Right lobe of liver (tissue), 6 donors: Measurements from ENCODE around the gene CREB5. TPM values are rescaled to one million over a fixed set of nuclear protein-coding genes. Genes with fewer than 3 reads are reported as not detected.

Source experiments
- ATAC-seq, 4 donors: fragments of 200-7000 bp; cut with Tn5 transposase; one replicate each; pipeline ENCODE4 v1.9.1; 2020; ENCODE audit warnings: mild to moderate bottlenecking in 4 of 4, moderate library complexity in 4 of 4
- DNase-seq, 3 donors: peaks; one replicate each; pipeline ENCODE4 v3.0.0-alpha.2; 2020
- H3K27ac ChIP-seq, 3 donors: fragments of 200-600 bp; one replicate each; pipeline ENCODE4 v1.8.0; 2022
- H3K27me3 ChIP-seq, 2 donors: fragments of 200-600 bp; one replicate each; pipeline ENCODE4 v1.8.0; 2022
- H3K36me3 ChIP-seq, 4 donors: fragments of 200-600 bp; sonication (generic) in 1 of 4; one replicate each; pipeline versions ENCODE4 v1.5.1 to v1.8.0; 2017 to 2022; ENCODE audit warnings: control low read depth in 1 of 4
- H3K4me1 ChIP-seq, 4 donors: fragments of 200-600 bp; sonication (generic) in 1 of 4; one replicate each; pipeline versions ENCODE4 v1.5.1 to v1.8.0; 2017 to 2022; ENCODE audit warnings: control low read depth in 1 of 4
- H3K4me3 ChIP-seq, 3 donors: fragments of 200-600 bp; one replicate each; pipeline ENCODE4 v1.8.0; 2022
- H3K9me3 ChIP-seq, 4 donors: fragments of 200-600 bp; sonication (generic) in 1 of 4; one replicate each; pipeline versions ENCODE4 v1.5.1 to v1.8.0; 2017 to 2022; ENCODE audit warnings: control low read depth in 1 of 4
- CTCF ChIP-seq, 4 donors: fragments of 200-600 bp in 3 of 4; fragments of 450-650 bp in 1 of 4; IDR thresholded peaks; one replicate each; pipeline versions ENCODE4 v1.5.1 to v1.8.0; 2016 to 2022; ENCODE audit warnings: antibody characterized with exemption in 4 of 4, mild to moderate bottlenecking in 2 of 4
- POLR2A ChIP-seq: fragments of 450-650 bp; IDR thresholded peaks from one replicate; pipeline ENCODE4 v1.6.1; 2017; ENCODE audit warnings: antibody characterized with exemption, mild to moderate bottlenecking
- WGBS: methylation state at CpG from one replicate; pipeline ENCODE4 v1.1.6; 2018; ENCODE audit warnings: low coverage, low lambda C conversion rate; ENCODE audit not compliant: insufficient coverage; ENCODE audit errors: missing lambda C conversion rate; 5-methylcytosine and 5-hydroxymethylcytosine counted together
- intact Hi-C, 2 donors: fragments of 100-400 bp; cut with DNase I; formaldehyde crosslinking; loops; one replicate each; pipeline versions ENCODE4 v1.11.2 to v1.14.1; 2022
- total RNA-seq, 6 experiments: library from RNA; depleted of rRNA in 2 of 6; stranded (reverse); fragments of >200 nt in 2 of 6; fragmentation: NEBNext Ultra II Directional in 3 of 6; extraction: Animal tissue kit (Norgen Biotek cat#: 25700) in 3 of 6; gene quantifications; one replicate each; pipeline versions ENCODE4 v1.1.0 to v1.2.4, GENCODE V29; 2016 to 2023
- donor health status: DM: no; HTN: yes; CAD: no.
- donor health status: DM: no; HTN: no; CAD: no.
- donor health status: DM: no; HTN: no; CAD: no.
- donor health status: DM: no; HTN: yes; CAD: no.
- donor health status: DM: no; HTN: yes; CAD: no.

The CREB5 gene
- total RNA-seq, 6 experiments from 2014 or later = 0.48 to 6.3 (median 1.4) TPM

- H3K27ac ChIP-seq = no peak overlapping the region
- H3K4me1 ChIP-seq = peaks cover 0 to 15% (median 0%) of the 10 kb centered on the region in 4 donors
- TF ChIP-seq CTCF (IDR thresholded peaks at IDR 0.05) (no peak), POLR2A (no peak)
- peak overlapping the region in 1 of 3 donors; percentile 42 for H3K4me3 ChIP-seq
- H3K9me3 ChIP-seq = no peaks in the 10 kb centered on the region
- ATAC-seq (peak; percentile 36 to 51 (median 40)), DNase-seq (peak in 2 of 3 donors; percentile 39 to 57)
- H3K36me3 ChIP-seq = no peaks in the 10 kb centered on the region
- intact Hi-C loops = no loop called here
- H3K27me3 ChIP-seq = peaks cover 9 to 28% of the 10 kb centered on the region in 2 donors
- WGBS = 17% methylated on average over 19 of the region's 27 CpGs
Measured at GRCh38 chr7:28408105-28408959, 4.0 kb upstream of the CREB5 start.

DNA sequence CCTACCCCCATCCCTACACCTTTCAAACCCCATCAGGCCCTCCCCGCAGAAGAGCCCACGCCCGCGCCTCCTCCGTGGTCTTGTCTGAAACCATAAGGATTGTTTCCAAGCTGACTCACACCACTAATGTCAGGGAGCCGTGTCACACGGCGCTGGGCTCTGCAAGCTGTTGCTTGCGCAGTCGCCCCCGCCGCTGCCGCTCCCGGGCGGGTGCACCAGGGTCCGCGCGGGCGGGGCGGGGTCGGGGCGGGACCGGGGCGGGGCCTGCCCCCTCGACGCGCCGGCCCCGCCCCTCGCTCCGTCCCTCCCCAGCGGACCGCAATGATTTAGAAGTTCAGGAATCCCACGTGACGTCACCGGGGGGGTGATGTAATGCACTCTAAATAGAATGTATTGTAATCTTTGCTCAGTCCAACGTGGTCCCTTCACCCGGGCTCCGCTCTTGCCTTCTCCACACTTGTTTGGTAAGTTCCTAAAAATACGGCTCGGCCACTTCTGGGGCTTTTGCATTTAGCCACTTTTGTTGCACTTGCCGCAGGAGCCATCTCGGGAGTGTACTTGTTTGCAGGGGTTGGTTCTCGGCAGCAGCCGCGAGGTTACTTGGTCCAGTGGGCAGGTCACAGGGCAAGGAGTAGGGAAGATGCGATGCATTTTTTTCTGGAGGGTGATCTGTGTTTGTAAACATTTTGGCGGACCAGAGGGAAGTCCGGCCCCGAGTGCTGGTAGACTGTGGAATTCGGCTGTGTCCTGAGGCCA, 3.2 kb upstream of the CREB5 start:
- H3K27me3 ChIP-seq = peaks cover 9 to 32% of the 10 kb centered on the region in 2 donors
- H3K4me1 ChIP-seq = peaks cover 0 to 15% (median 0%) of the 10 kb centered on the region in 4 donors
- TF ChIP-seq CTCF (IDR thresholded peaks at IDR 0.05) (no peak), POLR2A (peak; percentile 41)
- no peaks in the 10 kb centered on the region for H3K9me3 ChIP-seq
- DNase-seq = peak; percentile 74 to 87 (median 75)
- peak overlapping the region; percentile 28 to 42 (median 42) for H3K4me3 ChIP-seq
- ATAC-seq = peak; percentile 66 to 83 (median 72)
- H3K36me3 ChIP-seq = no peaks in the 10 kb centered on the region
- peak overlapping the region in 2 of 3 donors; percentile 26 to 27 for H3K27ac ChIP-seq
- 4% methylated on average over 18 of the region's 51 CpGs for WGBS
- intact Hi-C loops = no loop called here

DNA sequence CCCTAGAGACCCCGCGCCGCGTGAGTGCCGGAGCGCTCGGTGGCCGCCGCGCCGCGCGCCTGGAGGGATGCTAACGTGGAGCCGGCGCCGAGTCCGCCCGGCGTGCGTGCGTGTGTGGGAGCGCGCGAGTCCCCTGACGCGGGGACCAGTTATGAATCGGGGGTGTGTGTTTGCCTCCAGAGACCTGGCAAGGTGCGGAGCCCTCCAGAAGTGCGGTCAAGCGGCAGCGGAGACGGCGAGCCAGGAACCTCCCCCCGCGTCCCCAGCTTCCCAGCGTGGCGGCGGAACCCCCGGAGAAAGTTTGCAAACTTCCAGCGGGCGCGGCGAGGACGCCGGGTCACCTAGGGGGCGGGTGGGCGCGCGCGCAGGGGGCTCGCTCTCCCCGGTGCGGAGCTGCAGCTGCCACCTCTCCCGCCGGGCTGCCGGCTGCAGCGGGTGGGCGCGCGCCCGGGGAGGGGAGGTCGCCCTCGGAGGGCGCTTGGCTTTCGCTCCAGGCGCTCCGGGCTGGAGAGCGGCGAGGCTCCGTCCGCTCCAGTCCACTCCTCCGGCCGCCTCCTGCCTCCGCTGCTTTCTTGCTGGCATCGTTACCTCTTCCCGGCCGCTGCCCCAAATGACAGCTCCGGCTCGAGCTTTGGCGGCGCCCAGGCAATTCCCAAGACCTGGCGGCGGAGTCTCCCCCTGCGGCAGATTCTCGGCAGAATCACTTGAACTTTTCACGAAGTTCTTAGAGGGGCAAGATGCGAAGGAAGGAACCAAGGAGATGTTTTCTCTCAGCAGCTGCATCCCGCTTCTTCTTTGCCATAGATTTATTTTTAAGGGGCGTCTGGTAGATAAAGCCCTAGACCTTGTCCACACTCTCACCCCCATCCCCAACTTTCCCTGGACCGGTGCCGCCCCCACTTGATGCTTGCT, 2.3 kb upstream of the CREB5 start:
- DNase-seq = peak in 2 of 3 donors; percentile 35 to 58
- Histone ChIP-seq H3K27me3 (peaks cover 9 to 34% of the 10 kb centered on the region in 2 donors), H3K9me3 (no peaks in the 10 kb centered on the region), H3K4me3 (peak overlapping the region; percentile 28 to 42 (median 42)), H3K4me1 (peaks cover 0 to 15% (median 0%) of the 10 kb centered on the region in 4 donors), H3K36me3 (no peaks in the 10 kb centered on the region), H3K27ac (peak overlapping the region in 2 of 3 donors; percentile 26 to 27)
- no peak for TF ChIP-seq POLR2A
- TF ChIP-seq CTCF (IDR thresholded peaks at IDR 0.05) = no peak
- intact Hi-C loops = no loop called here
- peak; percentile 5 to 15 (median 12) for ATAC-seq
- WGBS = 6% methylated on average over 9 of the region's 92 CpGs
